ENCODE measurements around the gene C11orf68.

- peak; percentile 60 for TF ChIP-seq POLR2AphosphoS5 (IDR thresholded peaks at IDR 0.05)
- TF ChIP-seq, protein P1, sequence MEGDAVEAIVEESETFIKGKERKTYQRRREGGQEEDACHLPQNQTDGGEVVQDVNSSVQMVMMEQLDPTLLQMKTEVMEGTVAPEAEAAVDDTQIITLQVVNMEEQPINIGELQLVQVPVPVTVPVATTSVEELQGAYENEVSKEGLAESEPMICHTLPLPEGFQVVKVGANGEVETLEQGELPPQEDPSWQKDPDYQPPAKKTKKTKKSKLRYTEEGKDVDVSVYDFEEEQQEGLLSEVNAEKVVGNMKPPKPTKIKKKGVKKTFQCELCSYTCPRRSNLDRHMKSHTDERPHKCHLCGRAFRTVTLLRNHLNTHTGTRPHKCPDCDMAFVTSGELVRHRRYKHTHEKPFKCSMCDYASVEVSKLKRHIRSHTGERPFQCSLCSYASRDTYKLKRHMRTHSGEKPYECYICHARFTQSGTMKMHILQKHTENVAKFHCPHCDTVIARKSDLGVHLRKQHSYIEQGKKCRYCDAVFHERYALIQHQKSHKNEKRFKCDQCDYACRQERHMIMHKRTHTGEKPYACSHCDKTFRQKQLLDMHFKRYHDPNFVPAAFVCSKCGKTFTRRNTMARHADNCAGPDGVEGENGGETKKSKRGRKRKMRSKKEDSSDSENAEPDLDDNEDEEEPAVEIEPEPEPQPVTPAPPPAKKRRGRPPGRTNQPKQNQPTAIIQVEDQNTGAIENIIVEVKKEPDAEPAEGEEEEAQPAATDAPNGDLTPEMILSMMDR (IDR thresholded peaks at IDR 0.05), result no peak
- TF ChIP-seq POLR2A (IDR thresholded peaks at IDR 0.05), result no peak
Observed at GRCh38 chr11:65899356-65900124, 19.3 kb downstream of the C11orf68 start.
